Measurements from ENCODE around the gene SLC25A21.
"Not testable (repeated sequence)": the region's sequence is repeated elsewhere in the genome, so short reads cannot be mapped to it uniquely, and the experiment has no call there.

SLC25A21 gene

DNA sequence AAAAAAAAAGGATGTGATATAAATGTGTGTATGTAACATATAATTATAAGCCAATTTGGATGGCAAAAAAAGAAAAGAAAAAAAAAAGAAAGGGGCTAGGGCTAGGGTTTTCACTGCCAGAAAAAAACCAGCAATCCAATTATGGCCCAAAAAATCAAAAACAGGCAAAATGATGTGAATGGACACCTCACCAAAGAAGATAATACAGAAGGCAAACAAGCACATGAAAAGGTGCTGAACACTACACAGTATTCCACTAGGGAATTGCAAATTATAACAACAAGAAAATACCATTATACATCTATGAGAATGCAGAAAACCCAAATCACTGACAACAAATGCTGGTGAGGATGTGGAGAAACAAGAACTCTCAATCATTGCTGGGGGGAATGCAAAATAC lies 13.3 kb upstream of the SLC25A21 start:
- no peak for DNase-seq

GRCh38 chr14:37184520-37184919 lies 12.1 kb upstream of the SLC25A21 start:
- not testable (repeated sequence) for DNase-seq

- DNase-seq: no peak
Measured at GRCh38 chr14:37181441-37181840, 9.0 kb upstream of the SLC25A21 start.

- DNase-seq: not testable (repeated sequence)
Measured at GRCh38 chr14:37180886-37181285, 8.5 kb upstream of the SLC25A21 start.

GRCh38 chr14:37179896-37180502 lies 7.6 kb upstream of the SLC25A21 start:
- DNase-seq: no peak

GRCh38 chr14:37172936-37173614 lies 669 bp upstream of the SLC25A21 start:
- DNase-seq: no peak

- DNase-seq: no peak
Measured at GRCh38 chr14:37171678-37172023, 755 bp downstream of the SLC25A21 start.

GRCh38 chr14:37170993-37171392 lies 1.4 kb downstream of the SLC25A21 start:
- DNase-seq: no peak

DNA sequence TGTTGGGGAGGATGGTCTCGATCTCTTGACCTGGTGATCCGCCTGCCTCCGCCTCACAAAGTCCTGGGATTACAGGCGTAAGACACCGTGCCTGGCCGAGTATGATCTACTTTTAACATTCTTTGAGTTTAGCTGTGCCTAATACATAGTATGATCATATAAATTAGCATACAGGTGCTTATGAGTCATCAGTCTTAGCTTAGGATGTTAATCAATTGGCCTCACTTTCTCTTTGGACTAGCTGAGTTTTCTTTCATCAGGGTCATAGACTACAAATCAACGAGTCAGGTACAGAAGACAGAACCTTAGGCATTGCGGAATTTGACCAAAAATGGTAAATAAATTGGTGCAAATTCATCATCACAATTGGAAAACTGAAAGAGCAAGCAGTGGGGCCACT lies 2.2 kb downstream of the SLC25A21 start:
- DNase-seq: no peak

DNA sequence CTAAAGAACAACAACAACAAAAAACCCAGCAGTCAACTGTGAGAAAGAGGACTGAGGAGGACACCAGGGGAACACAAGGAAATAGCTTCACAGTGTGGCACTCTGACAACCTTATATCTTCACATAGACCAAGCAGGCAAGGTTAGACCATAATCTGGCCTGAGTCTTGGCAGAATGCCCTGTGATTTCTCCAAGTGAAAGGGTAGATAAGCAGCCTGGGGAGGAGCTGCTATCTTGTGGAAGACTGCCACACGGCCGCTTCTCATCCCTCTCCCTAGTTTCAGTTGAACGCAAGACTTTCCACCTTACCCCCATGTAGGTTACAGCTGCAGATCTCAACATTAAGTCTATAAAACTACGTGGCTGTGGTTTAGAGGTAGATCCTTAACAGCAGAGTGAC lies 3.7 kb downstream of the SLC25A21 start:
- no peak for DNase-seq

- no peak for DNase-seq
Measured at GRCh38 chr14:37167151-37168047, 5.0 kb downstream of the SLC25A21 start.

DNA sequence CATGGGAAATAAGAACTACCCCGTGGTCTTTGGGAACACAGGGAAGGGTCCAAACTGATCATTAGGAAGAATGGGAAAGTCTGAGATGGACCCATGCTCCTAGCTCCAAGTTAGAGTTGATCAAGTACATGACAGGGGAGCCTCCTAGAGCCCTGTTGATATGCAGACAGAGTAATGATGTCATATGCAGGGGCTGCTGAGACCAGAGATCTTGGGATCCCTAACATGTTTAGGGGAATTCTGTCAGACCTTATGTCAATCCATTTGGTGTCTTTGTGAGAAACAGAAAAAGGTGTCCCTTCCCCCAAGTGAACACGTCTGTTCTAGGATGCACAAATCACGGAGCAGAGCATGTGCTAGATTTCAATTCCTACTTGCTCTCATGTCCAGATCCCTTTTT lies 6.6 kb downstream of the SLC25A21 start:
- no peak for DNase-seq

DNA sequence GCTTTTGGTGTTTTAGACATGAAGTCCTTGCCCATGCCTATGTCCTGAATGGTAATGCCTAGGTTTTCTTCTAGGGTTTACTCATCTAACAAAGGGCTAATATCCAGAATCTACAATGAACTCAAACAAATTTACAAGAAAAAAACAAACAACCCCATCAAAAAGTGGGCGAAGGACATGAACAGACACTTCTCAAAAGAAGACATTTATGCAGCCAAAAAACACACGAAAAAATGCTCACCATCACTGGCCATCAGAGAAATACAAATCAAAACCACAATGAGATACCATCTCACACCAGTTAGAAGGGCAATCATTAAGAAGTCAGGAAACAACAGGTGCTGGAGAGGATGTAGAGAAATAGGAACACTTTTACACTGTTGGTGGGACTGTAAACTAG lies 10.1 kb downstream of the SLC25A21 start:
- DNase-seq: not testable (repeated sequence)

- no peak for DNase-seq
Measured at GRCh38 chr14:37157987-37158386, 14.4 kb downstream of the SLC25A21 start.

- DNase-seq: no peak
Measured at GRCh38 chr14:37153483-37153882, 18.9 kb downstream of the SLC25A21 start.

DNA sequence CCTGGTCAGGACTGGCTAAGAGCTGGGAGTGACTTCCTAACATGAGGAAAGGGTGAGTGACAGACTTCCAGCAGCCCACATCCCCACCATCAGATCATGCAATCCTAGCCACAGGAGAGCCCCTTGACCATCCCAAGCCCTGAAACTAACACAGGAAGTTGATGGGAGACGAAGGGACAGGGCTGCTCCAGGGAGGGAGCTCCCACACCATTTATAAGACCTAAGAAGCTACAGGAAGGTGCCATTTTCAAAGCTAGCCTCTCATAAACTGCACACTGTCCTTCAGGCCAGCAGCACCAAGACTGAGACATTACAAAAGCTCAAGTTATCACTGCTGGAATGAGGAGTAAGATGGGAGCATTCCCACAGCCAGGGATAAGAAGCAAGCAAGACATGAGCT lies 19.4 kb downstream of the SLC25A21 start:
- no peak for DNase-seq

- no peak for DNase-seq
Measured at GRCh38 chr14:37150414-37150813, 22.0 kb downstream of the SLC25A21 start.

GRCh38 chr14:37147310-37147880 lies 25.0 kb downstream of the SLC25A21 start:
- no peak for DNase-seq

DNA sequence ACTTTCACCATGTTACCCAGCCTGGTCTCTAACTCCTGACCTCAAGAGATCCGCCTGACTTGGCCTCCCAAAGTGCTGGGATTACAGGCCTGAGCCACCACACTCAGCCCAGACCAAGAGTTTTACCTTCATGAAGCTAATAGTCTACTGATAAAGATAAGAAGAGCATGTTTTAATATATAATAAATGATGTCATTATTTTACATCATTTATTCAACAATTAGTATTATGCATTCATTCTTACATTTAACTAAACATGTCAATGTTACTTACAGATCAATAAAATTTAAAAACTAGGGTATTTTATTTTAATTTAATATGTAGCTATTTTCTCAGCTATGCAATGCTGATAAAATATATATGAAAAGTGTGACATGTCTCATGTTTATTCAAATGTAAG lies 26.0 kb downstream of the SLC25A21 start:
- not testable (repeated sequence) for DNase-seq

DNA sequence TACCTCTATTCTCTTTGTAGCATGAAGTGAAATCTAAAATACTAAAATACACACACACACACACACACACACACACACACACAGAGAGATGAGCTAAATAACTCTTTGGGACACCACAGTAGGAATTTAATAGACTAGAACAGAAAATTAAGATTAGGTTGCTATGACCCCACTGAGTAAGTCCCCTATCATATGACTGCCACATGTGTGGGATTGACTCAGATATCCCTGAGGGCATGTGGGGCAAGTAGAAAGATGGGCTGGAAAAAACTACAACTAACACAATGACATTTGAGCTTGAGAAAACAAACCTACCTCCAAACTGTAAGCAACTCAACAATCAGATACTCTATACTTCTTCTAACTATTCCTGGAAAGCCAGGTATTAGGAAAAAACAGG lies 27.0 kb downstream of the SLC25A21 start:
- no peak for DNase-seq

DNA sequence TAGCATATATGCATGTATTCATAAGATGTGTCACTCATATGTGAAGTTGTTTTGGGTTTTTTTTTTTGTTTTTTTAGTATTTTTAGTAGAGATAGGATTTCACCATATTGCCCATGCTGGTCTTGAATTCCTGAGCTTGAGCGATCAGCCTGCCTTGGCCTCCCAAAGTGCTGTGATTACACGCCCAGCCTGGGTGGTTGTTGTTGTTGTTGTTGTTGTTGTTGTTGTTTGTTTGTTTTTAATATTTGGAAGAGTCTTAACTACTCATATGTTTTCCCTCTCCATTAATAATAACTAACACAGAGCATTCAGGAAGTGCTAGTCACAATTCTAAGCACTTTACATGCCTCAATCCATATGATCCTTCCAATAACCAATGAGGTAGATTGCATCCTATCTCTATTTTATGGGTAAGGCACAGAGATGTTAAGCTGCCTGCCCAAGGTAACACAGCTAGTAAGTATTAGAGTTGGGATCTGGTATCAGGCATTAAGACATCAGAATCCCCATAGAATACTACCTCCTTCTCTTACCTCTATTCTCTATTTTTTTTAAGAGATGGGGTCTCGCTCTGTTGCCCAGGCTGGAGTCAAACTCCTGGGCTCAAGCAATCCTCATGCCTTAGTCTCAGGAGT lies 27.6 kb downstream of the SLC25A21 start:
- DNase-seq: no peak

DNA sequence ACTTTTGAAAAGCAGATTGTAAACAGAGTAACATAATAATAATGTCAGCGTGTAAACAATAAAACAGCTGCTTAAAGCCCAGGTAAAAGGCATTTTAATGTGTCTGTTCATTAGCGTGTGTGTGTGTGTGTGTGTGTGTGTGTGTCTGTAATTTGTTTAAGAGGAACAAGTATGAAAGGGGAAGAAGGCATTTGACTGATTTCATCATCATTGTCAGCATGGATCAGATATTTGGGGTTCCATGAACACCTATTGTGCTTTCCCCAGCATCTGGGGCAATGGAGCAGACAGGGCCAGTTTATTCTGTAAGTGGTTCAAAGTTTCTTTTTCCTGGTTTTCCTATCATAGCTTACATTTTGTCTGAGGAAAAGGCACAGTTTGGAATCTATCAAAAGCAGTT lies 28.9 kb downstream of the SLC25A21 start:
- DNase-seq: no peak

DNA sequence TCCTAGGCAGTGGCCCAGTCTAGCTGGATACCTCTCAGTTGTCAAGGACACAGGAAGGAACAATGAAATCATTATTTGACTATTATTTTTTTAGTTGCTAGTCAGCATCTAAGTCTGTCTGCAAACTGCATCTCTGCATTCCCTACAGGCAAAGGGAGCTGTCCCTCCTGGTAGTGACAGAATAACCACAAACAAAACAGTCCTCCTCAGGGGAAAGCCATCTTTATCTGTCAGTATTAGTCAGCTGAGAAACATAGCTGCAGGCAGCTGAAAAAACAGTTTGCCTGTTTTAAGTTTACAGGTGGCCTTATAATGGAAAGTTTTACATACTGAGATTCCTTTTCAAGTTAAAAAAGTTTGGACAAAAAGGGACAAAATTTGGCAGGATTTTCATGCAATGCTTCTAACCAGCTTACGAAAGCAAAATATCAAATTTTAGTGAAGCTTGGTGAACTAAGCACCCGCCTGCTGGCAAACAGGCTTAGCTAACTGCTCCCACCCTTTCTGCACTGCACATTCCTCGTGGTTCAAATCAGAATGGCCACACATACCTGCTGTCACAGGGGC lies 29.5 kb downstream of the SLC25A21 start:
- DNase-seq: no peak

All from stimulated activated naive CD4-positive, alpha-beta T cell treated with Interleukin-2 at 50 U/mL for 16 hours (primary cell).